ENCODE data around the gene RNF32. TPM values are rescaled to one million over a fixed set of nuclear protein-coding genes. Genes with fewer than 3 reads are reported as not detected.

RNF32 gene
- total and polyA plus RNA-seq, 2 of the 13 experiments (the other 11 are each of a cell fraction or from before 2014, with no cell fraction given), result not detected

GRCh38 chr7:156614434-156615264 lies 25.9 kb upstream of the RNF32 start (continued):
- TF ChIP-seq ZNF407 (CRISPR knock-in tag; IDR thresholded peaks at IDR 0.05; ENCODE audit: not compliant biosample characterization) (no peak), SKI (IDR thresholded peaks at IDR 0.05; ENCODE audit: partially characterized antibody) (peak; percentile 86), SETDB1 (CRISPR knock-in tag; IDR thresholded peaks at IDR 0.05; ENCODE audit: borderline replicate concordance) (no peak), MED8 (CRISPR knock-in tag; IDR thresholded peaks at IDR 0.05; ENCODE audit: insufficient replicate concordance) (peak; percentile 80), ZUFSP (CRISPR knock-in tag; IDR thresholded peaks at IDR 0.05; ENCODE audit: borderline replicate concordance) (no peak), CEBPZ (IDR thresholded peaks at IDR 0.05; ENCODE audit: low read length) (no peak), ZNF605 (CRISPR knock-in tag; IDR thresholded peaks at IDR 0.05) (peak; percentile 75), PRMT3 (CRISPR knock-in tag; IDR thresholded peaks at IDR 0.05; ENCODE audit: borderline replicate concordance, low read depth) (no peak), U2AF2 (IDR thresholded peaks at IDR 0.05; ENCODE audit: low read depth, low read length) (no peak), ZNF276 (CRISPR knock-in tag; IDR thresholded peaks at IDR 0.05; ENCODE audit: low read depth) (no peak), SAFB2 (CRISPR knock-in tag; IDR thresholded peaks at IDR 0.05; ENCODE audit: borderline replicate concordance, low read depth) (no peak)

Data from HepG2 (cell line).